Cardiac muscle cell (in vitro differentiated cells and primary cell): ENCODE data around the gene SAE1. TPM values are rescaled to one million over a fixed set of nuclear protein-coding genes. Genes with fewer than 3 reads are reported as not detected.

Experiments used
- DNase-seq, 2 donors: peaks; one replicate each; pipeline versions ENCODE4 v3.0.0 to v3.0.0-alpha.2; 2010 to 2017; ENCODE audit warnings: low read depth in 1 of 2, low spot score in 1 of 2
- H3K27ac ChIP-seq: fragments of 200-600 bp; sonication (generic); 2 replicates; pipeline ENCODE4 v1.5.1; 2016
- H3K27me3 ChIP-seq: fragments of 200-600 bp; sonication (generic); 2 replicates; pipeline ENCODE4 v1.6.0; 2016; ENCODE audit warnings: control low read depth
- H3K36me3 ChIP-seq: fragments of 200-600 bp; sonication (generic); 2 replicates; pipeline ENCODE4 v1.5.1; 2016; ENCODE audit warnings: control low read depth
- H3K4me1 ChIP-seq: fragments of 200-600 bp; sonication (generic); 2 replicates; pipeline ENCODE4 v1.8.1; 2017; ENCODE audit warnings: low read depth, mild to moderate bottlenecking, mixed run types
- H3K4me3 ChIP-seq: fragments of 200-600 bp; sonication (generic); 2 replicates; pipeline ENCODE4 v1.5.1; 2016; ENCODE audit warnings: mild to moderate bottlenecking
- H3K9me3 ChIP-seq: fragments of 200-600 bp; sonication (generic); 2 replicates; pipeline ENCODE4 v1.5.1; 2017; ENCODE audit warnings: low read depth, mild to moderate bottlenecking, control low read depth
- polyA plus RNA-seq: library from polyadenylated mRNA; unstranded; fragments of >200 nt; fragmentation: Nextera tagmentation; extraction: Ambion mirVana; gene quantifications from 2 replicates; pipeline ENCODE4 v1.2.1, GENCODE V29; 2016
- total RNA-seq: library from RNA; depleted of rRNA; stranded (reverse); fragments of >200 nt; gene quantifications from 2 replicates; pipeline ENCODE4 v1.2.3, GENCODE V29; 2016
- TF ChIP-seq, protein P1 (sequence below): IDR thresholded peaks from 2 replicates; pipeline ENCODE4 v1.5.1; 2012; ENCODE audit warnings: low read depth, mild to moderate bottlenecking, low read length

Gene SAE1
- total and polyA plus RNA-seq, 2 experiments from 2014 or later: 128 to 171 TPM

DNA sequence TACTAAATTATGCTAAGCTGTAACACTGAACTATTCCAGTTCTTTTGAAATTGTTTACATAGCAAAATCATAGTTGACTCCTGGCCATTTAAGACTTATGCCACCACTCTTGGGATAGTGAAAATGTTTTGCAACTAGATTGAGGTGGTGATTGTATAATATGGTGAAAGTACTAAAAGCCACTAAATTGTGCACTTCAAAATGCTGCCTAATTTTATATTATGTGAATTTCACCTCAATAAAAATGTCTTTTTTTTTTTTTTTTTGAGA lies 5.0 kb upstream of the SAE1 start:
- H3K4me3 ChIP-seq: no peak overlapping the region
- H3K4me1 ChIP-seq: no peaks in the 10 kb centered on the region
- H3K36me3 ChIP-seq: no peaks in the 10 kb centered on the region
- H3K27me3 ChIP-seq: no peaks in the 10 kb centered on the region
- DNase-seq: no peak
- H3K27ac ChIP-seq: no peak overlapping the region
- no peaks in the 10 kb centered on the region for H3K9me3 ChIP-seq
- TF ChIP-seq, protein P1, sequence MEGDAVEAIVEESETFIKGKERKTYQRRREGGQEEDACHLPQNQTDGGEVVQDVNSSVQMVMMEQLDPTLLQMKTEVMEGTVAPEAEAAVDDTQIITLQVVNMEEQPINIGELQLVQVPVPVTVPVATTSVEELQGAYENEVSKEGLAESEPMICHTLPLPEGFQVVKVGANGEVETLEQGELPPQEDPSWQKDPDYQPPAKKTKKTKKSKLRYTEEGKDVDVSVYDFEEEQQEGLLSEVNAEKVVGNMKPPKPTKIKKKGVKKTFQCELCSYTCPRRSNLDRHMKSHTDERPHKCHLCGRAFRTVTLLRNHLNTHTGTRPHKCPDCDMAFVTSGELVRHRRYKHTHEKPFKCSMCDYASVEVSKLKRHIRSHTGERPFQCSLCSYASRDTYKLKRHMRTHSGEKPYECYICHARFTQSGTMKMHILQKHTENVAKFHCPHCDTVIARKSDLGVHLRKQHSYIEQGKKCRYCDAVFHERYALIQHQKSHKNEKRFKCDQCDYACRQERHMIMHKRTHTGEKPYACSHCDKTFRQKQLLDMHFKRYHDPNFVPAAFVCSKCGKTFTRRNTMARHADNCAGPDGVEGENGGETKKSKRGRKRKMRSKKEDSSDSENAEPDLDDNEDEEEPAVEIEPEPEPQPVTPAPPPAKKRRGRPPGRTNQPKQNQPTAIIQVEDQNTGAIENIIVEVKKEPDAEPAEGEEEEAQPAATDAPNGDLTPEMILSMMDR: no peak

DNA sequence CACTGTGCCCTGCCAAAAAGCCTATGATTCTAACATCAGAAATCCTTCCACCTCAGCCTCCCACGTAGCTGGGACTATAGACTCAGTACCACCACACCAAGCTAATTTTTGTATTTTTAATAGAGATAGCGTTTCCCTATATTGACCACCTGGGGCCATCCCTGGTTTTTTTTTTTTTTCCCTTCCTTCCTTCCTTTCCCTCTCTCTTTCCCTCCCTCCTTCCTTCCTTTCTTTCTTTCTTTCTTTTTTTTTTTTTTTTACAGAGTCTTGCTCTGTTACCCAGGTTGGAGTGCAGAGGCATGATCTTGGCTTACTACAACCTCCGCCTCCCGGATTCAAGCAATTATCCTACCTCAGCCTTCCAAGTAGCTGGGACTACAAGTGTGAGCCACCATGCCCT lies 1.1 kb upstream of the SAE1 start:
- H3K27ac ChIP-seq: no peak overlapping the region
- no peaks in the 10 kb centered on the region for H3K9me3 ChIP-seq
- H3K4me3 ChIP-seq: no peak overlapping the region
- H3K4me1 ChIP-seq: no peaks in the 10 kb centered on the region
- no peak for DNase-seq
- no peaks in the 10 kb centered on the region for H3K36me3 ChIP-seq
- H3K27me3 ChIP-seq: no peaks in the 10 kb centered on the region
- TF ChIP-seq, protein P1: no peak

DNA sequence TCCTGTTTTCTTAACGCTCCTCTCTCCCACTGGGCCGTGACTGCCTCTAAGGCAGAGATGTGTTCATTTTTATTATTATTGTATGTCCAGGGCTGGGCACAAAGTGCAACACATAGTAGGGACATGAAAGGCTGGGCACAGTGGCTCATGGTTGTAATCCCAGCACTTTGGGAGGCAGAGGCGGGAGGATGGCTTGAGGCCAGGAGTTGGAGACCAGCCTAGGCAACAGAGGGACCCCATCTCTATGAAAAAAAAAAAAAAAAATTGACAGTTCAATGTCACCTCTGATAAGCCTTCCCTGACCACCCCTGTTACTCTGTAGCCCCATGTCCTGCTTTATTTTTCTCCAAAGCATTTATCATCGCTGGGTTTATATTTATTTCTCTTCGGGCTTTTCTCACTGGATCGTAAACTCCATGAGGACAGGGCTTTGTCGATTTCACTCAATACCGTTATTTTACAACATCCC lies 481 bp upstream of the SAE1 start:
- Histone ChIP-seq H3K27ac (no peak overlapping the region), H3K4me1 (no peaks in the 10 kb centered on the region), H3K36me3 (no peaks in the 10 kb centered on the region), H3K9me3 (no peaks in the 10 kb centered on the region), H3K27me3 (no peaks in the 10 kb centered on the region), H3K4me3 (no peak overlapping the region)
- no peak for DNase-seq
- TF ChIP-seq, protein P1: no peak

DNA sequence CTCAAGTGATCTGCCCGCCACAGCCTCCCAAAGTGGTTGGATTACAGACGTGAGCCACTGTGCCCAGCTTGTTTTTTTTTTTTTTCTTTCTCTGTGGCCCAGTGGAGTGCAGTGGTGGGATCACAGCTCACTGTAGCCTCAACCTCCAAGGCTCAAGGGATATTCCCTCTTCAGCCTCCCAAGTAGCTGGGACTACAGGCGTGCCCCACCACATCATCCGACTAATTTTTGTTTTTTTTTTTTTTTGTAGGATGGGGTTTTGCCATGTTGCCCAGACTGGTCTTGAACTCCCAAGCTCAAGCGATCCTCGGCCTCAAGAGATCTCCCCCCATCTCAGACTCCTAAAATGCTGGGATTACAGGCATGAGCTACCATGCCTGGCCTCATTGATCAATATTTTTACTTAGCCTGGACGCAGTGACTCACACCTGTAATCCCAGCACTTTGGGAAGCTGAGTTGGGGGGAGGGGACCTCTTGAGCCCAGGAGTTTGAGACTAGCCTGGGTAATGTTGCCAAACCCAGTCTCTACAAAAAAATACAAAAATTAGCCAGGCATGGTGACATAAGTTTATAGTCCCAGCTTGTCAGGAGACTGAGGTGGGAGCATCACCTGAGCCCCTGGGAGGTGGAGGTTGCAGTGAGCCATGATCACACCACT lies 1.7 kb downstream of the SAE1 start:
- Histone ChIP-seq H3K9me3 (no peaks in the 10 kb centered on the region), H3K4me3 (peak overlapping the region; percentile 80), H3K27me3 (no peaks in the 10 kb centered on the region), H3K4me1 (no peaks in the 10 kb centered on the region), H3K36me3 (no peaks in the 10 kb centered on the region), H3K27ac (no peak overlapping the region)
- DNase-seq: no peak
- TF ChIP-seq, protein P1: no peak

DNA sequence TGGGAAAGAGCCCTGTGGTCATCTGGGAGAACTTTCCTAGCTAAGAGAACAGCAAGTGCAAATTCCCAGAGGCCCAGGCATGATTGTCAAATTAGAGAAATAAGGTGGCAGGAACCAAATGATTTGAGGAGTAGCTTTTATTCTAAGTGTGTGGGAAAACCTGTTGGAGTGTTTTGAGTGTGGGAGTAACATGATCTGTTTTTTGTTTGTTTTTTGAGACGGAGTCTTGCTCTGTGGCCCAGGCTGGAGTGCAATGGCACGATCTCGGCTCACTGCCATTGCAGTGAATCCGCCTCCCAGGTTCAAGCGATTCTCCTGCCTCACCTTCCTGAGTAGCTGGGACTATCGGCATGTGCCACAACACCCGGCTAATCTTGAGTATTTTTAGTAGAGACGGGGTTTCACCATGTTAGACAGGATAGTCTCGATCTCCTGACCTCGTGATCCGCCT lies 2.4 kb downstream of the SAE1 start:
- H3K27ac ChIP-seq: peak overlapping the region; percentile 28
- no peaks in the 10 kb centered on the region for H3K36me3 ChIP-seq
- DNase-seq: no peak
- no peaks in the 10 kb centered on the region for H3K27me3 ChIP-seq
- H3K9me3 ChIP-seq: no peaks in the 10 kb centered on the region
- TF ChIP-seq, protein P1: no peak
- H3K4me1 ChIP-seq: no peaks in the 10 kb centered on the region
- H3K4me3 ChIP-seq: no peak overlapping the region

DNA sequence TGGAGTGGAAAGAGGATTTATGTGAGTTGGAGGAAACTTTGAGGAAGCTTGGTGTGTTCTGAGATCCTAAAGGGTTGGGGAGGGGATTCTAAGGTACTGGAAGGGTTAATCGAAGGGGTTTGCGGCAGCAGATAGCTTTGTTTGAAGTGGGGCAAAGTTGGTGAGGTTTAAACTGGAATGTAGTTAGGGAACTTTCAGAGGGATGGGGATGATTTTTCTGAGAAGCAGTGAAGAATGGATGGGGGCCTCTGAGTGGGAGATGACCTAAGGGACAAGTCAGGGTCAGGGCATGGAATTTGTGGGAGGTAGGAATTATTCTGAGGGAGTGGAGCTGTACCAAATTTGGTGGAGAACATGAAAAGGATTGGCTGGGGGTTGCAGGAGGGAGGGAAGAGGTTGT lies 3.9 kb downstream of the SAE1 start:
- TF ChIP-seq, protein P1: no peak
- no peaks in the 10 kb centered on the region for H3K4me1 ChIP-seq
- no peaks in the 10 kb centered on the region for H3K9me3 ChIP-seq
- no peaks in the 10 kb centered on the region for H3K27me3 ChIP-seq
- peak overlapping the region; percentile 43 for H3K27ac ChIP-seq
- no peak overlapping the region for H3K4me3 ChIP-seq
- DNase-seq: no peak
- no peaks in the 10 kb centered on the region for H3K36me3 ChIP-seq
